ENCODE measurements around the gene UBXN11.
A peak's percentile ranks its signal among the peaks of the same experiment; 100 is the strongest.

The UBXN11 gene

GRCh38 chr1:26321315-26322041 lies 15.0 kb upstream of the UBXN11 start:
- H3K4me3 ChIP-seq (ENCODE audit: low read depth, low read length) = no peak overlapping the region
- H3K4me1 ChIP-seq = no peaks in the 10 kb centered on the region
- no peaks in the 10 kb centered on the region for H3K36me3 ChIP-seq
- no peaks in the 10 kb centered on the region for H3K9me3 ChIP-seq
- no peaks in the 10 kb centered on the region for H3K27me3 ChIP-seq
- DNase-seq = peak; percentile 80
- TF ChIP-seq CTCF (IDR thresholded peaks at IDR 0.05; ENCODE audit: low read depth, low read length) = peak; percentile 70

- Histone ChIP-seq H3K36me3 (no peaks in the 10 kb centered on the region), H3K4me1 (no peaks in the 10 kb centered on the region), H3K4me3 (ENCODE audit: low read depth, low read length) (no peak overlapping the region), H3K27me3 (no peaks in the 10 kb centered on the region), H3K9me3 (no peaks in the 10 kb centered on the region)
- TF ChIP-seq CTCF (IDR thresholded peaks at IDR 0.05; ENCODE audit: low read depth, low read length) = no peak
- no peak for DNase-seq
Observed at GRCh38 chr1:26320896-26321295, 14.5 kb upstream of the UBXN11 start.

- TF ChIP-seq CTCF (IDR thresholded peaks at IDR 0.05; ENCODE audit: low read depth, low read length) = no peak
- no peak overlapping the region for H3K4me3 ChIP-seq (ENCODE audit: low read depth, low read length)
- no peaks in the 10 kb centered on the region for H3K4me1 ChIP-seq
- DNase-seq = no peak
- H3K27me3 ChIP-seq = 0 out of 2 replicates have a peak, but pooled peaks cover 3% of the 10 kb centered on the region
- H3K36me3 ChIP-seq = no peaks in the 10 kb centered on the region
- H3K9me3 ChIP-seq = no peaks in the 10 kb centered on the region
Observed at GRCh38 chr1:26318338-26319064, 12.1 kb upstream of the UBXN11 start.

- Histone ChIP-seq H3K4me3 (ENCODE audit: low read depth, low read length) (no peak within 1 kb of the TSS), H3K27me3 (0 out of 2 replicates have a peak, but pooled peaks cover 3% of the 10 kb centered on the region), H3K4me1 (no peaks in the 10 kb centered on the region), H3K9me3 (no peaks in the 10 kb centered on the region), H3K36me3 (no peaks in the 10 kb centered on the region)
- no peak for TF ChIP-seq CTCF (IDR thresholded peaks at IDR 0.05; ENCODE audit: low read depth, low read length)
- DNase-seq = no peak
Observed at GRCh38 chr1:26317612-26318337, 11.3 kb upstream of the UBXN11 start, which contains the start of gene CD52. TSS of gene CD52 (plus strand) at chr1:26317958. CDS start at chr1:26318018, 60 bp downstream.

GRCh38 chr1:26317146-26317545 lies 10.7 kb upstream of the UBXN11 start:
- Histone ChIP-seq H3K9me3 (no peaks in the 10 kb centered on the region), H3K4me3 (ENCODE audit: low read depth, low read length) (no peak overlapping the region), H3K4me1 (no peaks in the 10 kb centered on the region), H3K36me3 (no peaks in the 10 kb centered on the region), H3K27me3 (0 out of 2 replicates have a peak, but pooled peaks cover 3% of the 10 kb centered on the region)
- no peak for TF ChIP-seq CTCF (IDR thresholded peaks at IDR 0.05; ENCODE audit: low read depth, low read length)
- DNase-seq = no peak
